VCaP (cell line): ENCODE data around the gene ISM1.
A peak's percentile ranks its signal among the peaks of the same experiment; 100 is the strongest.

Experiments used
- H3K27ac ChIP-seq: fragments of 450-650 bp; 2 replicates; pipeline ENCODE4 v1.5.1; 2017
- CTCF ChIP-seq: fragments of 450-650 bp; conservative IDR thresholded peaks from 2 replicates; pipeline ENCODE4 v1.5.1; 2017; ENCODE audit warnings: mild to moderate bottlenecking, moderate library complexity

ISM1 gene

GRCh38 chr20:13292201-13292885 is 71.3 kb downstream of the ISM1 start:
- H3K27ac ChIP-seq = no peak overlapping the region
- peak; percentile 18; the same call in 1 of the 2 replicates for TF ChIP-seq CTCF

- no peak overlapping the region for H3K27ac ChIP-seq
- TF ChIP-seq CTCF = no peak
These were observed 73.4 kb downstream of the ISM1 start for GRCh38 chr20:13294522-13294921.

GRCh38 chr20:13295637-13296036 is 74.6 kb downstream of the ISM1 start:
- TF ChIP-seq CTCF = no peak
- no peak overlapping the region for H3K27ac ChIP-seq

- TF ChIP-seq CTCF = no peak
- no peak overlapping the region for H3K27ac ChIP-seq
These were observed 75.0 kb downstream of the ISM1 start for GRCh38 chr20:13296070-13296469.

- no peak overlapping the region for H3K27ac ChIP-seq
- TF ChIP-seq CTCF = no peak
These were observed 76.2 kb downstream of the ISM1 start for GRCh38 chr20:13297147-13297899.

GRCh38 chr20:13298692-13299373 is 77.8 kb downstream of the ISM1 start:
- no peak for TF ChIP-seq CTCF
- no peak overlapping the region for H3K27ac ChIP-seq

GRCh38 chr20:13299401-13299800 is 78.3 kb downstream of the ISM1 start:
- TF ChIP-seq CTCF = no peak
- H3K27ac ChIP-seq = no peak overlapping the region
